Right lobe of liver (tissue), 4 donors: Measurements from ENCODE around the gene DAP.

Source experiments
- POLR2A ChIP-seq: fragments of 450-650 bp; IDR thresholded peaks from one replicate; pipeline ENCODE4 v1.6.1; 2017; ENCODE audit warnings: antibody characterized with exemption, mild to moderate bottlenecking
- TF ChIP-seq, protein P1 (sequence below), 4 donors: fragments of 200-600 bp in 3 of 4; fragments of 450-650 bp in 1 of 4; IDR thresholded peaks; one replicate each; pipeline versions ENCODE4 v1.5.1 to v1.8.0; 2016 to 2022; ENCODE audit warnings: antibody characterized with exemption in 4 of 4, mild to moderate bottlenecking in 2 of 4
- donor health status: DM: no; HTN: no; CAD: no.
- donor health status: DM: no; HTN: no; CAD: no.
- donor health status: DM: no; HTN: yes; CAD: no.

DNA sequence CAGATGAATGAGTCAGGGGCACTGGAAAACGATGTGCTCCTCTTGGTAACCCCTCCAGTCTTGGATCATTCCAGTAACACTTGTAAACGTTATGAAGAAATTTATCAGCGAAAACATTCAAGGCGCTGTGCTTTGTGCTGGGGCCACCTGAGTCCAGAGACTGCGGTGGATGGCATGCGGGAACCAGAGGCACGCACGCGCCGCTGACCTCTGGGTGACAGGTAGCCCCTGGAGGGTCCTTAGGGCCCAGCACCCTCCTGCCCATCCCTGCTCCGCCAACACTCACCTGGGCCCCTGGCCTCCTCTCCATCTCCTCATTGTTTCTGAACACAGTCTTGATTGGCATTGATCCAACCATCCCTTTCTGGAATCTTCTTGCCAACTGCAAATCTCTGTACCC, 86.9 kb downstream of the DAP start:
- TF ChIP-seq, protein P1, sequence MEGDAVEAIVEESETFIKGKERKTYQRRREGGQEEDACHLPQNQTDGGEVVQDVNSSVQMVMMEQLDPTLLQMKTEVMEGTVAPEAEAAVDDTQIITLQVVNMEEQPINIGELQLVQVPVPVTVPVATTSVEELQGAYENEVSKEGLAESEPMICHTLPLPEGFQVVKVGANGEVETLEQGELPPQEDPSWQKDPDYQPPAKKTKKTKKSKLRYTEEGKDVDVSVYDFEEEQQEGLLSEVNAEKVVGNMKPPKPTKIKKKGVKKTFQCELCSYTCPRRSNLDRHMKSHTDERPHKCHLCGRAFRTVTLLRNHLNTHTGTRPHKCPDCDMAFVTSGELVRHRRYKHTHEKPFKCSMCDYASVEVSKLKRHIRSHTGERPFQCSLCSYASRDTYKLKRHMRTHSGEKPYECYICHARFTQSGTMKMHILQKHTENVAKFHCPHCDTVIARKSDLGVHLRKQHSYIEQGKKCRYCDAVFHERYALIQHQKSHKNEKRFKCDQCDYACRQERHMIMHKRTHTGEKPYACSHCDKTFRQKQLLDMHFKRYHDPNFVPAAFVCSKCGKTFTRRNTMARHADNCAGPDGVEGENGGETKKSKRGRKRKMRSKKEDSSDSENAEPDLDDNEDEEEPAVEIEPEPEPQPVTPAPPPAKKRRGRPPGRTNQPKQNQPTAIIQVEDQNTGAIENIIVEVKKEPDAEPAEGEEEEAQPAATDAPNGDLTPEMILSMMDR (IDR thresholded peaks at IDR 0.05), result no peak
- no peak for TF ChIP-seq POLR2A
